ENCODE data around the gene YIPF4.

The YIPF4 gene

GRCh38 chr2:32237488-32237887 is 40.2 kb upstream of the YIPF4 start:
- no peaks in the 10 kb centered on the region for H3K4me1 ChIP-seq
- H3K79me2 ChIP-seq = no peaks in the 10 kb centered on the region
- H3K9me3 ChIP-seq (ENCODE audit: control insufficient read depth, low read length) = no peaks in the 10 kb centered on the region
- no peak for TF ChIP-seq CTCF (IDR thresholded peaks at IDR 0.05)
- H3K27me3 ChIP-seq (ENCODE audit: control insufficient read depth, insufficient read depth, low read length) = no peaks in the 10 kb centered on the region
- no peaks in the 10 kb centered on the region for H3K36me3 ChIP-seq (ENCODE audit: control insufficient read depth, insufficient read depth, low read length)
- no peak overlapping the region for H3K27ac ChIP-seq
- H3K9ac ChIP-seq = no peak overlapping the region
- H2AFZ ChIP-seq = no peak overlapping the region
- H3K4me2 ChIP-seq (ENCODE audit: low read length) = no peak overlapping the region
- H3K4me3 ChIP-seq (ENCODE audit: low read depth, low read length) = no peak overlapping the region

GRCh38 chr2:32237996-32238395 is 39.7 kb upstream of the YIPF4 start:
- Histone ChIP-seq H3K9me3 (ENCODE audit: control insufficient read depth, low read length) (no peaks in the 10 kb centered on the region), H3K9ac (no peak overlapping the region), H2AFZ (no peak overlapping the region), H3K4me2 (ENCODE audit: low read length) (no peak overlapping the region), H3K79me2 (no peaks in the 10 kb centered on the region), H3K4me1 (no peaks in the 10 kb centered on the region), H3K4me3 (ENCODE audit: low read depth, low read length) (no peak overlapping the region), H3K36me3 (ENCODE audit: control insufficient read depth, insufficient read depth, low read length) (no peaks in the 10 kb centered on the region), H3K27me3 (ENCODE audit: control insufficient read depth, insufficient read depth, low read length) (no peaks in the 10 kb centered on the region), H3K27ac (no peak overlapping the region)
- no peak for TF ChIP-seq CTCF (IDR thresholded peaks at IDR 0.05)

DNA sequence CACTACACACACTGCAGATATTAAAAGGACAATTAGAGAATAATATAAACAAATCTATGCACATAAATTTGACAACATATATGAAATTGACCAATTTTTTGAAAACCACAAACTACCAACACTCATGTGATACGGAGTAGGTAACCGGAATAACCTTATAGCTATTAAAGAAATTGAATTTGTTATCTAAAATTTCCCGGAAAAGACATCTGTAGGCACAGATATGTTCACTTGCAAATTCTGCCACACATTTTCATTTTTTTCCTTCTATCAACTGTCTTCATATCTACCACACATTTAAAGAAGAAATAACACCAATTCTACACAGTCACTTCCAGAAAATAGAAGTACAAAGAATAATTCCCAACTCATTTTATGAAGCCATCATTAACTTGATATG is 35.4 kb upstream of the YIPF4 start:
- no peak for TF ChIP-seq CTCF (IDR thresholded peaks at IDR 0.05)
- no peaks in the 10 kb centered on the region for H3K9me3 ChIP-seq (ENCODE audit: control insufficient read depth, low read length)
- no peak overlapping the region for H2AFZ ChIP-seq
- no peak overlapping the region for H3K9ac ChIP-seq
- H3K36me3 ChIP-seq (ENCODE audit: control insufficient read depth, insufficient read depth, low read length) = no peaks in the 10 kb centered on the region
- H3K4me3 ChIP-seq (ENCODE audit: low read depth, low read length) = no peak overlapping the region
- H3K27me3 ChIP-seq (ENCODE audit: control insufficient read depth, insufficient read depth, low read length) = no peaks in the 10 kb centered on the region
- no peaks in the 10 kb centered on the region for H3K4me1 ChIP-seq
- H3K4me2 ChIP-seq (ENCODE audit: low read length) = no peak overlapping the region
- H3K79me2 ChIP-seq = no peaks in the 10 kb centered on the region
- H3K27ac ChIP-seq = no peak overlapping the region

DNA sequence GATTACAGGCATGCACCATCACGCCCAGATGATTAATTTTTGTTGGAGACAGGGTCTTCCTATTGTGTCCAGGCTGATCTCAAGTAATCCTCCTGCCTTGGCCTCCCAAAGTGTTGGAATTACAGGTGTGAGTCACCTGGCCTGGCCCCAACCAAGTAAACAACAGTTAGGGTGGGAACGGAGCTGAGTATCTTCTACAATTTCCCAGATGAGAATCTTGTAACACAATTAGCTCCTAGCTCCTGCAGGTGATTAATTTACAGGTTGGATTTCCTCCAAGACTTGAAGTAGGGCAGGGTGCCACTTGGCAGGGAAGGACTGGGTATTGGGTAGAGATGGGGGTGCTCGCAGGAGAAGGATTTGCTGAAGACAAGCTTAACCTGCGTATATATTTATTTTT is 30.8 kb upstream of the YIPF4 start:
- no peaks in the 10 kb centered on the region for H3K4me1 ChIP-seq
- no peak overlapping the region for H2AFZ ChIP-seq
- H3K27ac ChIP-seq = no peak overlapping the region

More for the DNA sequence above, 30.8 kb upstream of the YIPF4 start:
- H3K4me3 ChIP-seq (ENCODE audit: low read depth, low read length) = no peak overlapping the region
- H3K36me3 ChIP-seq (ENCODE audit: control insufficient read depth, insufficient read depth, low read length) = no peaks in the 10 kb centered on the region
- H3K9me3 ChIP-seq (ENCODE audit: control insufficient read depth, low read length) = no peaks in the 10 kb centered on the region
- H3K4me2 ChIP-seq (ENCODE audit: low read length) = no peak overlapping the region
- no peak overlapping the region for H3K9ac ChIP-seq
- no peak for TF ChIP-seq CTCF (IDR thresholded peaks at IDR 0.05)
- H3K27me3 ChIP-seq (ENCODE audit: control insufficient read depth, insufficient read depth, low read length) = no peaks in the 10 kb centered on the region
- H3K79me2 ChIP-seq = no peaks in the 10 kb centered on the region

Data from parathyroid adenoma (tissue), 2 donors.